HG03558 (cell line): ENCODE results near the gene B4GALNT1.
"Not testable (repeated sequence)": the region's sequence is repeated elsewhere in the genome, so short reads cannot be mapped to it uniquely, and the experiment has no call there.

Source experiments
- ATAC-seq: cut with Tn5 transposase; IDR thresholded peaks from one replicate; pipeline ENCODE4 v1.9.1; 2021; ENCODE audit warnings: moderate number of reproducible peaks; ENCODE audit not compliant: unreplicated experiment; ENCODE audit errors: extremely low read depth

B4GALNT1 gene

DNA sequence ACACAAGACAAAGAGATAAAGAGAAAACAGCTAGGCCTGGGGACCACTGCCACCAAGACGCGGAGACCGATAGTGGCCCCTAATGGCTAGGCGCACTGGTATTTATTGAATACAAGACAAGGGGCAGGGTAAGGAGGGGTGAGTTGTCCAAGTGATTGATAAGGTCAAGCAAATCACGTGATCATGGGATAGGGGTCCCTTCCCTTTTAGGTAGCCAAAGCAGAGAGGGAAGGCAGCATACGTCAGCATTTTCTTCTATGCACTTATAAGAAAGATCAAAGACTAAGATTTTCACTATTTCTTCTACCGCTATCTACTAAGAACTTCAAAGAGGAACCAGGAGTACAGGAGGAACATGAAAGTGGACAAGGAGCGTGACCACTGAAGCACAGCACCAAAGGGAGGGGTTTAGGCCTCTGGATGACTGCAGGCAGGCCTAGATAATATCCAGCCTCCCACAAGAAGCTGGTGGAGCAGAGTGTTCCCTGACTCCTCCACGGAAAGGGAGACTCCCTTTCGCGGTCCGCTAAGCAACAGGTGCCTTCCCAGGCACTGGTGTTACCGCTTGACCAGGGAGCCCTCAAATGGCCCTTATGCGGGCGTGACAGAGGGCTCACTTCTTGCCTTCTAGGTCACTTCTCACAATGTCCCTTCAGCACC lies 43.9 kb downstream of the B4GALNT1 start:
- not testable (repeated sequence) for ATAC-seq

DNA sequence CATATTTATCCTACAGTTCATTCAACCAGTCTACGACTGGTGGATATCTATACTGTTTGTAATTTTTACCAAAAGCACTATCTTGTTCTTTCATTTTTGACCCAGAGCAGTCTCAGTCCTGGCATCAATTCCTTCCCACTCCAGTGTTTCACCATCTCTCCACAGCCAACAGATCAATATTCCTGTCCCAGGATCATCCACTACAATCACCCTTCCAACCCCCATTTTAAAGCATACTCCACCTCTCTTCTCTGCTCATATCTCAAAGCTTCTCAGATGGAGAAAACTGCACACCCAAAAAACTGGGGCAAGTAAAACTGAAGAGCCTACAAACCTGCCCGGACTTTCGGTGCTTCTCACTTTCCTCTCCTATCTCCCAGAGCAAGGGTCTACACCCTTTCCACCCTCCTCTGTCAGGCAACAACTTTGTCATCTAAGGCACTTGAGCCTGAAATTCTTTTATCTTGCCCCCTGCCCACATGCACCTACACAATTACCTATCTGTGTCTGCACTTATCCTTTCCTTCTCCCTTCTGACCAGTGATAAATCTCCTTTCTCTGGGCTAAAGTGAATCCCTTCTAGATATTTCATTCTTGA lies 46.1 kb downstream of the B4GALNT1 start:
- no peak for ATAC-seq

DNA sequence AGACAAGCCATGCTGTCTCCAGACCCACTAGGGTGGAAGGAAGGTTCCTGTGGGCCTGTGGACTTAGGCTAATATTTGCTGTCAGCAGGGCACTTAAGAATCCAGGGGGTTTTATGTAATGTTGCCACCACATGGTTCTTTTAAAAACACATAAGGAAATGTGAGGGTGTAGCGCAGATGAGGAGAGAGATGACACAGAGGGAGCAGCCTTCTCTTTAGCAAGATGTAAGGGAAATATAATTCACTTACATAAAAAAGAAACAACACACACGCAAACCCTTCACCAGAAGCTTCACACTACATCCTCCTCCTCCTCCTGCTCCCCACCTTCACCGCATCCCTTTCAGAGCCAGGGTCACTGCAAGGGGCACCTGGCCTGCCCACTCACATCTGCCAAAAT lies 46.9 kb downstream of the B4GALNT1 start:
- no peak for ATAC-seq

DNA sequence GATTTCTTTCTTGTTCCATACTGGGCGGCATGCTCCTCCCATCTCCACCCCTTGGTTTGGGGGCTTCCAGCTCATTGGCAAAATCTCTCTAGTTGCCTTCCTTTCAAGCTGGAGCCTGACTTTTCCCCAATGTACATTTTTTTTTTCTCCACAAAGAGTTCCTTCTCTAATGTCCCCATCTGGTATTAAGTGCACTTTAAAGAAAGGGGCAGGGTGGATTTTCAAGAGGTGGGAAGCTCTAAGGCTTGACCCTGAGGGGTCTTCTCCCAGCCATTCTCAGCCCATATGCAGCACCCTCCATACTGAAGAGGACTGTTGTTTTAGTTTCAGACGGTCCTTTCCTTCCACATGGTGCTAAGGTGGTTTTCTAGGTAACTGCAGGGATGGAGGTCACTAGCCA lies 47.8 kb downstream of the B4GALNT1 start:
- ATAC-seq, result no peak

DNA sequence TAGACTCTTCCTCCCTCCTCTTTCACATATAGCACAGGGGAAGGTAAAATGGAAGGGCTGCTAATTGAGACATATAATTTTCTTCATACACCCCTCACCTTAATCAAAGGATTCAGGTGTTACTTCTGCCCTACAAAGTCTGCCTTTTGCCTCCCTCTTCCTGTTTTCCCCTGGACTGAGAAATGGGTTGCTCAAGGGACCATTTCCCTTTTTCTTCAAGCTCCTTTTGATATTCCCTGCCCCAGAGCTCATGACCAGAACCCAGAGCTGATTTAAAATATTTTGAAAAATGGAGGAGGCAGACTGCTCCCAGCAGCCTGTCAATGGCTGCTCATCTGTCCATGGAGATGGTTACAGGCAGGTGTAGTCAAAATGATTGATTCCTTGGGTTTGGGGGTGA lies 48.3 kb downstream of the B4GALNT1 start:
- ATAC-seq, result no peak

DNA sequence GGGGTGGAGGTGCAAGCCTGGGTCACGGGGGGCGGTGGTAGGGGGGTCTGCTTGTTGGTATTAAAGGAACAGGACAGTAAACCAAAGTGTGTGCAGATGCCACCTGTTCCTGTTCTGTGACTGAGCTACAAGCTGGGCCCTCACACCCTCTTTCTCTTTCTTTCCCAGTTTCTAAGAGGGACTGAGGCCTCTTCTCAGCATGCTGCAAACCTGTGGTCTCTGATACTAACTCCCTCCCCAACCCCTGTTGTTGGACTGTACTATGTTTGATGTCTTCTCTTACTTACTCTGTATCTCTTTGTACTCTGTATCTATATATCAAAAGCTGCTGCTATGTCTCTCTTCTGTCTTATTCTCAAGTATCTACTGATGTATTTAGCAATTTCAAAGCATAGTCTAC lies 49.0 kb downstream of the B4GALNT1 start:
- no peak for ATAC-seq

DNA sequence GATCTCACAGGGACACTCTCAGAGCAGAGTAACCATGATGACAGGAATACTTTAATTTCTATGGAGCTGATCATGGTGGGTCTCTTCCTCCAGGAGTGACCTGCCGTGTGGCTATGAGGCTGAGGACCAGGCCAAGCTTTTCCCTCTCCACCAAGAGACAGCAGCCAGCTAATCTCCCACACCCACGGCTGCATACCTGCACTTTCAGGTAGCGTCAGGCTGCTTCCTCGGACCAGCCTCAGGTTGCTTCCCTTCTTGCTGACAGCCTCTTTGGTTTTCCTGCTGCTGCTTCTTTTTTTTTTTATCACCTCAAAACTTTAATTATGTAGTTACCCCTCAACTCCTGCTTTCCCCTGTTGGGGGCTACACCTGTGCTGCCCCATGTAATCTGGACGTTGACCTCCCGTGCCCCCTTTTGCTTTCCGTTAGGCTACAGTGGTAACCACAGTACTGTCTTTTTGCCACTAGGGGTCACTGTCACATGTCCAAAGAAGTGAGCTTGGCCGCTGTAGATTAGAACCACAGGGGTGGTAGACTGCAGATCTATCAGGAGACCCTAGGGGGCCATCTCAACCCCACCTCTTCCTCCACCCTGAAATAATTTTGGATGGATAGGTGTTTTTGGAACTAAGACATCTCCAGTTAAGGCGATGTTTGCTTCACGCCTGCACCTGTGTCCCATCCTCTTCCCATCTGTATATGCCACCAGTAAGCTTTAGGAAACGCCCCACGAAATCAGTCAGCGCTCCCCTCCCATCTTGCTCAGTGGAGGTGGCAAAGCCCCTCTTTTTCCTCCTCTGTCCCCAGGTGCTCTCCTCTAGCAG lies 49.8 kb downstream of the B4GALNT1 start:
- peak; percentile 85 for ATAC-seq

DNA sequence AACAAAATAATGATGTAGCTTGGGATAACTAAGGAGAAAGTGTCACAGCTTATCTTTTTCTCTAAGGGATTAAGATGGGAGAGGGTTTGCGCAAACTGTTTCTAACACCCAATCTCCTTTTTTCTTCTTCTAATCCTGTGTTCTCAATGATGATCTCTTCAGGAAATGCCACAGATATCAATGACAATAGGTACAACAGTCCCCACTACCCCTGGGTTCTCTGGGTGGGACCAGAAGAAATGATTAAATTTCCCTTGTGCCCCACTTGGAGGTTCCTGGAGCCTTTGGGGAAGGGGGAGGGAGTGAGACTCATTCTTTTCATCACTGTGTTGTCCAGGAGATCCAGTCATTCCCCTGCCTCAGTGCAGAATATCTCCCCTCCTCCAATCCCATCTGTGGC lies 50.6 kb downstream of the B4GALNT1 start:
- no peak for ATAC-seq

DNA sequence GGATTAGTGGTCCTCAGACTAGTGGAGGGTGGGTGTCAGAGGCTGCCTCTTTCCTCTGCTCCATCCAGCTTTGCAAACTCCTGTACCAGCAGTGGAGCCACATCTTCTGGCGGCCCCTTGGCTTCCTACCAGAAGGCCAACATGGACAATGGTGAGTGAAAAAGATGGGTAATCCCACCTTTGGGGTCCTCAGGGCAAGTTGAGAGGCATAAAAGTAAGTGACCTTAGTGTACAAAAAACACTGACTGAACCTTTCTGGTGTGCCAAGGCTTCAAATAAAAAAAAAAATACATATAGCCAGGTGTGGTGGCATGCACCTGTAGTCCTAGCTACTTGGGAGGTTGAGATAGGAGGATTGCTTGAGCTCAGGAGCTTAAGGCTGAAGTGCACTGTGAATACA lies 51.2 kb downstream of the B4GALNT1 start:
- ATAC-seq, result no peak

DNA sequence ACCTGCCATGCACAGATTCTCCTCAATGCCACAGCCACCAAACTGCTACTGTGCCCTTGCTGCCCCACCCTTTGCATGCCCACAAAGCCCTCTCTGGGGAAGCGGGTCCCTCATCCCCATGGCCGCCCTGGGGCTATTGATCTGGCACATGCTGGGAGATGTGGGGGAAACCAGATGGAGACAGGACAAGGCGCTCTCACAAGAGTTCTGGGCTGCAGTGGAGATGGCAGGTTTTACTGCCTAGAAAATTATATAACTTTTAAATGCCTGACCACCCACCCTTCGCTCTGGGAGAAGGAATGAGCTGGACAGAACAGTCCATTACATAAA lies 52.6 kb downstream of the B4GALNT1 start:
- ATAC-seq, result no peak

DNA sequence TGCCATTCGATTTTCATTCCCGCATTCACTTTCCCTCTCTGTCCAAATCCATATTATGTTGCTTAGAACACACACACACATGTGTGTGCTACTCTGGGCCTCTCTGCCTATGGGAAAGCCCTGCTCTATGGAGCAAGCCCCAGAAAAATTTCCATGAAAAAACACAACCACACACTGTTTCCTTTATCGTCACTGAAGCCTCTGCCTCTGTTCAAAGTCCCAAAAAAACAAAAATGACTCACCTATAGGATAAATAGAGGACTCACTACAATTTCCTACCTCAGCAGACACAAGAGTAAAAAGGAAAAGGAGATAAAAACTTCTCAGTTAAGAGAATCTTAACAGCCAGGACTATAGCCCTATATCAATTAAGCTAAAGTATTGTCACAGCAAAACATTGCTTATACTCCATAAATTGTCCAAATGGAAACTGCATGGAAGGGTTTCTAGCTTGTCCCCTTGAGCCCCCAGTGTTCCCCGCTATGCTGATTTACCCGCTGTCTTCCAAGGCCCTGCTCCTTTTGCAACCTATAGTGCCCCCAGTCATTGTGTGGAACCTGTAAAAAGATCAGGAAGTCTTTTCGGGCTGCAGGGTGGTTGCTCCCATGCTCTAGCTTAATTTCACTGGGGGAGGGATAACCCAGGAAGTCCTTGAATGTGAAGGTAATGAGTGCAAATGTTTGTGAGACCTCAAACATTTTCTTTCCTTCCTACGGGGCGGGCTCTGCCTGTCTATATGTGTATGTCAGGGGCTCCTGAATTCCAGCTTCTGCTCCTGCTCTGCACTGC lies 53.1 kb downstream of the B4GALNT1 start:
- no peak for ATAC-seq

DNA sequence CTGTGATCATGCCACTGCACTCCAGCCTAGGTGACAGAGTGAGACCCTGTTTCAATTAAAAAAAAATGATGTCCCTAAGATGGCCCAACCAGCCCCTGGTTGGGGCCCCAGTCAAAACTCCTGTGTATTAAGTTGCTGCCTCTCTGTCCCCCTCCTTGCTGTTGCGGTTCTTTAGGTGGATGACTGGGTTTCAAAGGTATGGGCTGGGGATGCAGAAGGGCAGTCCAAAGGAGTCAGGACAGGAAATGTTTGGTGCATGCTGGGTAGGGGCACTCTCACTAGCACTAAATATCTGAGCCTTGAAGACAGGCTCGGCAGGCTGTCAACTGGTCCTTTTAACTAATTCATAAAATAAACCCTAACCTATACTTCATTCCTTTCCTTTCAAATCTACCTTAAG lies 54.0 kb downstream of the B4GALNT1 start:
- no peak for ATAC-seq

DNA sequence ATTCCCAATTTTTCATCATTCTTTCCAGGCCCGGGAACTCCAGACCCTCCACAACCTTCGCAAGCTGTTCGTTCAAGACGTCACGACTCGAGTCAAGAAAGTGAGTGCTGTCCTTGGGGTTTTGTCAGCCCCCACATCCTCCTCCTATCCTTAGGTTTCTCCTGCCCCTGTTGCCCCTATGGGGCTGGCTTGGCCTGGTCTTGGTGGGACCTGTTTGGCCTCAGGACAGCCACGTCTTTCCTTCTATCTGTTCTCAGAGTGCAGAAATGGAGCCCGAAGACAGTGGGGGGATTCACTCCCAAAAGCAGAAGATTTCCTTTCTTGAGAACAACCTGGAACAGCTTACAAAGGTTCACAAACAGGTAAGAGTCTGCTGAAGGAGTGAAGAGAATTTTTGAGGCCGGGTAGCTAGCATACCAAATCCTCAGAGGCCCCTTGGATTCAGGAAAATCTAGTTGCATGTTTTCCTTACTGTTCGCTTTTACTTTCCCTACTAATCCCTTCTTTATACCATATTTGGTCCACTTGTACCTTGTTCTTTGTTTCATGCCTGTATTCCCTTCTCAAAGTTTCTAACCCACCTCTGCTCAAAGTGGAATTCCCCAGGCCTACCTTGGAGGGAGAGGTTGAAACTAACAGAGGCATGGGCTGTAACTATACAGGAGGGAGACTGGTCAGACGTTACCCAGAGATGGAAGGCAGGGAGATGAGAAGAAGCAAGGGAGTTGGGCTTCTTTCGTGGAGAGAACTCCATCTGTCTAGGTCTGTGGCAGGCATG lies 54.8 kb downstream of the B4GALNT1 start:
- ATAC-seq, result no peak

DNA sequence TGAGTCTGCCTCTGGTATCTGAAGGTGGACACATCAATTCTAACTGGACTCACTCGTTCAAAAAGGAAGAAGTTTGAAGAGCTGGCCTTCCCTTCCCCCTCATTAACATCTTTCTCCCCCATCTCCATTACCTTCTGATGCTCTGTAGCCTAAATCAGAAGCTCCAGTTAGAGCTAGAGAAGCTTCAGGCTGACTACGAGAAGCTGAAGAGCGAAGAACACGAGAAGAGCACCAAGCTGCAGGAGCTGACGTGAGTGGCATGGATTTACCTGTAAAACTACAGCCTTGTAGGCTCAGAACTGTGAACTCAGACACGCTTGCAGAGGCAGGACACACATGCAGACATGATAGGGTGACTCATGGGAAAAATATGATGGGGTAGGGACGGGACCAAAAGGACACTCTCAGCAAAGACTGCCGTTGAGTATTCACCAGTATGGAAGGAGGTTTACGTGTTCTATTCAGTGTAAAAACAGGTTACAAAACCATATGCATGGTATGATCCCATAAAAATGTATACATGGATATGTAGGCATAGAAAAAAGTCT lies 56.3 kb downstream of the B4GALNT1 start:
- ATAC-seq, result no peak
